OCI-LY3 (cell line): ENCODE results near the gene SRM.
"Not testable (repeated sequence)": the region's sequence is repeated elsewhere in the genome, so short reads cannot be mapped to it uniquely, and the experiment has no call there.

Experiments used
- H2AFZ ChIP-seq: fragments of 200-600, 300-600 bp; shearing (Covaris generic); 2 replicates; pipeline ENCODE4 v1.6.0; 2014; ENCODE audit warnings: antibody characterized with exemption, low read depth, low read length
- H3K27ac ChIP-seq: fragments of 200-600, 300-600 bp; sonication (generic); 2 replicates; pipeline ENCODE4 v1.5.1; 2014; ENCODE audit warnings: mild to moderate bottlenecking, low read length, moderate library complexity, mixed read lengths
- H3K27me3 ChIP-seq: fragments of 200-600, 300-600 bp; sonication (generic); 2 replicates; pipeline ENCODE4 v1.6.1; 2014; ENCODE audit warnings: low read depth, low read length, mixed read lengths
- H3K36me3 ChIP-seq: fragments of 200-600, 300-600 bp; sonication (generic); replicated peaks from 2 replicates; pipeline ENCODE3; 2014; ENCODE audit warnings: low read depth, low read length, mixed read lengths
- H3K4me1 ChIP-seq: fragments of 300-600, 200-600 bp; sonication (generic); 2 replicates; pipeline ENCODE4 v1.6.1; 2014; ENCODE audit warnings: low read length, mixed read lengths
- H3K4me2 ChIP-seq: fragments of 200-600, 300-600 bp; sonication (generic); 2 replicates; pipeline ENCODE4 v1.6.1; 2014; ENCODE audit warnings: low read length, mixed read lengths
- H3K4me3 ChIP-seq: fragments of 300-600, 200-600 bp; sonication (generic); 2 replicates; pipeline ENCODE4 v1.5.1; 2014; ENCODE audit warnings: antibody characterized with exemption, mild to moderate bottlenecking, low read length, moderate library complexity
- H3K79me2 ChIP-seq: fragments of 300-600, 200-600 bp; shearing (Covaris generic); 2 replicates; pipeline ENCODE4 v1.6.1; 2014; ENCODE audit warnings: mild to moderate bottlenecking, low read length, mixed read lengths
- H3K9ac ChIP-seq: fragments of 300-600, 200-600 bp; shearing (Covaris generic); 2 replicates; pipeline ENCODE4 v1.6.0; 2014; ENCODE audit warnings: mild to moderate bottlenecking, low read length, moderate library complexity
- H3K9me3 ChIP-seq: fragments of 200-600, 300-600 bp; shearing (Covaris generic); 2 replicates; pipeline ENCODE4 v1.6.1; 2014; ENCODE audit warnings: low read length, mixed read lengths; ENCODE audit not compliant: insufficient read depth
- H4K20me1 ChIP-seq: fragments of 200-600, 300-600 bp; sonication (generic); 2 replicates; pipeline ENCODE4 v1.6.1; 2016; ENCODE audit warnings: low read length, mixed read lengths; ENCODE audit not compliant: insufficient read depth
- EZH2phosphoT487 ChIP-seq: fragments of 200-600 bp; shearing (Covaris generic); IDR thresholded peaks from 2 replicates; pipeline ENCODE4 v1.6.1; 2018; ENCODE audit warnings: antibody characterized with exemption, mixed run types, low read depth
- TF ChIP-seq, protein P1 (sequence below): fragments of 200-600, 300-600 bp; sonication (generic); IDR thresholded peaks from 2 replicates; pipeline ENCODE4 v1.5.1; 2014; ENCODE audit warnings: antibody characterized with exemption, low read length, low read depth

Gene SRM

DNA sequence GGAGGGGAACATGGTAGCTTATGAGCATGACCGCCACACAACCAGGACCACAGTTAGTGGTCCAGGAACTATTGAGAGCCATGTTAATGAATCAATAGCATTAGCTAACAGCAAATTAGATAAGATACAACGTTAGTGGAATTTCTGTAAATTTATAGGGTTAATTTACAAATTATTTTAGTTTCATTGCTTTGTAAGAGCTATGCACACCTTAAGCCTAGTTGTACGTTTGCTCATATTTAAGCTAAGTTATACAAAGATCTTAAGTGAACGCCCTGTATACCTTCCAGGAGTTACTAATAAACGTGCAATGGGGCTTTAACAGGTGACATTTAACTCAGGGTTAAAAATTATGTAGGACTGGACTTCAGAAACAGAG, 39.1 kb upstream of the SRM start:
- H3K36me3 ChIP-seq, result no peaks in the 10 kb centered on the region

DNA sequence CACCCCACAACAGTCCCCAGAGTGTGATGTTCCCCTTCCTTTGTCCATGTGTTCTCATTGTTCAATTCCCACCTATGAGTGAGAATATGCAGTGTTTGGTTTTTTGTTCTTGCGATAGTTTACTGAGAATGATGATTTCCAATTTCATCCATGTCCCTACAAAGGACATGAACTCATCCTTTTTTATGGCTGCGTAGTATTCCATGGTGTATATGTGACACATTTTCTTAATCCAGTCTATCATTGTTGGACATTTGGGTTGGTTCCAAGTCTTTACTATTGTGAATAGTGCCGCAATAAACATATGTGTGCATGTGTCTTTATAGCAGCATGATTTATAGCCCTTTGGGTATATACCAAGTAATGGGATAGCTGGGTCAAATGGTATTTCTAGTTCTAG, 24.0 kb upstream of the SRM start:
- H3K27me3 ChIP-seq, H3K4me1 ChIP-seq, H3K79me2 ChIP-seq, H3K27ac ChIP-seq, H4K20me1 ChIP-seq, H3K9me3 ChIP-seq, H3K9ac ChIP-seq, H3K4me3 ChIP-seq, H3K4me2 ChIP-seq, H2AFZ ChIP-seq: not testable (repeated sequence)
- H3K36me3 ChIP-seq, result peaks cover 27% of the 10 kb centered on the region

More for the DNA sequence above, 39.1 kb upstream of the SRM start:
- Histone ChIP-seq H3K9me3 (no peaks in the 10 kb centered on the region), H3K27me3 (no peaks in the 10 kb centered on the region), H4K20me1 (no peaks in the 10 kb centered on the region), H3K4me2 (peak overlapping the region; percentile 70), H2AFZ (peak overlapping the region; percentile 72; the same call in 1 of the 2 replicates), H3K4me1 (peaks cover 11% of the 10 kb centered on the region), H3K4me3 (peak overlapping the region; percentile 96), H3K27ac (0 out of 2 replicates have a peak overlapping the region, but pooled peaks have one; percentile 39), H3K9ac (peak overlapping the region; percentile 84), H3K79me2 (peaks cover 18% of the 10 kb centered on the region)
- TF ChIP-seq EZH2phosphoT487, result no peak
- TF ChIP-seq, protein P1, sequence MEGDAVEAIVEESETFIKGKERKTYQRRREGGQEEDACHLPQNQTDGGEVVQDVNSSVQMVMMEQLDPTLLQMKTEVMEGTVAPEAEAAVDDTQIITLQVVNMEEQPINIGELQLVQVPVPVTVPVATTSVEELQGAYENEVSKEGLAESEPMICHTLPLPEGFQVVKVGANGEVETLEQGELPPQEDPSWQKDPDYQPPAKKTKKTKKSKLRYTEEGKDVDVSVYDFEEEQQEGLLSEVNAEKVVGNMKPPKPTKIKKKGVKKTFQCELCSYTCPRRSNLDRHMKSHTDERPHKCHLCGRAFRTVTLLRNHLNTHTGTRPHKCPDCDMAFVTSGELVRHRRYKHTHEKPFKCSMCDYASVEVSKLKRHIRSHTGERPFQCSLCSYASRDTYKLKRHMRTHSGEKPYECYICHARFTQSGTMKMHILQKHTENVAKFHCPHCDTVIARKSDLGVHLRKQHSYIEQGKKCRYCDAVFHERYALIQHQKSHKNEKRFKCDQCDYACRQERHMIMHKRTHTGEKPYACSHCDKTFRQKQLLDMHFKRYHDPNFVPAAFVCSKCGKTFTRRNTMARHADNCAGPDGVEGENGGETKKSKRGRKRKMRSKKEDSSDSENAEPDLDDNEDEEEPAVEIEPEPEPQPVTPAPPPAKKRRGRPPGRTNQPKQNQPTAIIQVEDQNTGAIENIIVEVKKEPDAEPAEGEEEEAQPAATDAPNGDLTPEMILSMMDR, result no peak

DNA sequence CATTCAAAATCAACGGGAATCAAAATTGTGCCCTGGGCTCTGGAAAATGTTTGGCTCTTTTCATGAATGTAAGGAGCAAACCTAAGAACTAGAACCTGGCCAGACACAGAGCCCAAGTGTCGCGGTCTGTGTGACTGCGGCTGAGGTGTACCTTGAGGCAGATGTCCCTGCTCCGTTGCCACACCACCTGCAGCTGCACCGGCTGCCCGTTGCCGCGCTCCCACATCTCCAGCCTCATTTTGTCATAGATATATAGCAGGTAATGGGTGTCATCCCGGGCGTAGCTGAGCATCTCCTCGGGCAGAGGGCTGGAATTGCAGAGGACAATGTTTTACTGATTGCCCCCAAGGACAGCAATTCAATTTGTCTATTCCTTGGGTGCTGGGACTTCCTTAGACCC, 21.1 kb upstream of the SRM start:
- H2AFZ ChIP-seq, result no peak overlapping the region
- no peak overlapping the region for H3K27ac ChIP-seq
- no peak overlapping the region for H3K4me2 ChIP-seq
- H3K9me3 ChIP-seq, result no peaks in the 10 kb centered on the region
- no peaks in the 10 kb centered on the region for H3K79me2 ChIP-seq
- no peaks in the 10 kb centered on the region for H3K27me3 ChIP-seq
- H3K4me3 ChIP-seq, result no peak overlapping the region
- TF ChIP-seq, protein P1, result no peak
- no peak for TF ChIP-seq EZH2phosphoT487
- no peaks in the 10 kb centered on the region for H3K4me1 ChIP-seq
- no peaks in the 10 kb centered on the region for H4K20me1 ChIP-seq
- H3K36me3 ChIP-seq, result peaks cover 20% of the 10 kb centered on the region
- no peak overlapping the region for H3K9ac ChIP-seq

DNA sequence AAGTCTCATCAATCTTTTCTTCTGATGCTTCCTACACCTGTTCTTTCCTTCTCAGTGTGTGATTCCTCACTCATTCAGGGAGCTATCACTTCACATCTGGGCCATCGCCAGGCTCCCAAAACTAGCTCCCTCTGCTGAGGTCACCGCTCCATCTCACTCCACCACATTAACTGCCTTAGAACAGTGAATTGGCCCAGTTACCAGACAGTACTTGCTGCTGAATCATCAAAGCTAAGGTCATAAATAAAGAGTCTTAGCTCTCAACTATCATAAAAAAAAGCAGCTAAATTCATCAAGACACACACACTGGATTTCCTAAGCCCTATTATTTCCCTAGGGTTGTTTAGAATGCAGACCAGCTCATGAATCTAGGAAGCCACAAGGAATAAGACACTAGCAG, 18.8 kb upstream of the SRM start:
- Histone ChIP-seq H3K36me3 (peaks cover 33% of the 10 kb centered on the region), H3K27ac (no peak overlapping the region)
- TF ChIP-seq, protein P1, result no peak
- TF ChIP-seq EZH2phosphoT487, result no peak

DNA sequence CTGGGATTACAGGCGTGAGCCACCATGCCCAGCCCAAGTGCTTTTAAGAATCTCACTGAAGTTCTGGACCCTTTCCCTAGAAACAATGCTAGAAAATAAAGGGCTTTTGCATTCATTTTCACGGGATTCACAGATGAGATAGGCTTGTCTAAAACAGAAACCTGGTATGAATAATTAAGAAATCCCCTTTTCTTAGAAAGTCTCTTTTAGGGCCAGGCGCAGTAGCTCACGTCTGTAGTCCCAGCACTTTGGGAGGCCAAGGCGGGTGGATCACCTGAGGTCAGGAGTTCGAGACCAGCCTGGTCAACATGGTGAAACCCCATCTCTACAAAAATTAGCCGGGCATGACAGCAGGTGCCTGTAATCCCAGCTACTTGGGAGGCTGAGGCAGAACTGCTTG, 13.6 kb upstream of the SRM start:
- H3K36me3 ChIP-seq, result peaks cover 56% of the 10 kb centered on the region

More for the DNA sequence above, 18.8 kb upstream of the SRM start:
- no peaks in the 10 kb centered on the region for H3K9me3 ChIP-seq
- no peak overlapping the region for H2AFZ ChIP-seq
- no peaks in the 10 kb centered on the region for H3K79me2 ChIP-seq
- no peak overlapping the region for H3K9ac ChIP-seq
- H3K4me2 ChIP-seq, result no peak overlapping the region
- no peaks in the 10 kb centered on the region for H3K27me3 ChIP-seq
- H3K4me3 ChIP-seq, result no peak overlapping the region
- H4K20me1 ChIP-seq, result peaks cover 5% of the 10 kb centered on the region
- H3K4me1 ChIP-seq, result peaks cover 6% of the 10 kb centered on the region

More for the DNA sequence above, 13.6 kb upstream of the SRM start:
- H4K20me1 ChIP-seq, result peaks cover 28% of the 10 kb centered on the region
- not testable (repeated sequence) for H3K9me3 ChIP-seq, H3K79me2 ChIP-seq, H3K4me3 ChIP-seq, H2AFZ ChIP-seq, H3K9ac ChIP-seq, H3K27me3 ChIP-seq
- 0 out of 2 replicates have a peak overlapping the region, but pooled peaks have one; percentile 8 for H3K27ac ChIP-seq
- H3K4me2 ChIP-seq, result peak overlapping the region; percentile 79
- H3K4me1 ChIP-seq, result peaks cover 24% of the 10 kb centered on the region
